HEK293 (cell line): ENCODE results near the gene KPNA6.

Experiments used
- CTCF ChIA-PET: fragments of 350-600 bp; formaldehyde crosslinking; extraction: SDS; loops from one replicate; lab custom pipeline; 2021; ENCODE audit warnings: antibody characterized with exemption; lab: Yijun Ruan, JAX
- POLR2A ChIA-PET: fragments of 300-600 bp; formaldehyde crosslinking; extraction: SDS; loops from one replicate; lab custom pipeline; 2020; ENCODE audit warnings: antibody characterized with exemption, inconsistent platforms; lab: Yijun Ruan, JAX
- H3K27ac ChIP-seq: fragments of 200-500 bp; sonication (Bioruptor generic); 2 replicates; pipeline ENCODE4 v1.5.1; 2014; ENCODE audit warnings: low read depth, low read length, control low read depth, inconsistent platforms; ENCODE audit errors: extremely low read depth
- H3K36me3 ChIP-seq, 2 experiments: fragments of 200-500 bp in 1 of 2; sonication (Bioruptor generic) in 1 of 2; 1 replicate in 1 of 2; 2 replicates in 1 of 2; pipeline ENCODE4 v1.5.1; 2014 to 2017; ENCODE audit warnings: inconsistent platforms in 2 of 2, low read length in 2 of 2; ENCODE audit not compliant: control insufficient read depth in 2 of 2, insufficient read depth in 1 of 2
- H3K4me1 ChIP-seq: fragments of 200-500 bp; sonication (Bioruptor generic); 2 replicates; pipeline ENCODE4 v1.5.1; 2014; ENCODE audit warnings: mild to moderate bottlenecking, low read length, inconsistent platforms; ENCODE audit not compliant: control insufficient read depth, insufficient read depth
- H3K4me3 ChIP-seq: 2 replicates; pipeline ENCODE4 v1.5.1; 2011; ENCODE audit warnings: low read depth, mild to moderate bottlenecking, control low read depth, low read length, moderate library complexity
- H3K9me3 ChIP-seq: fragments of 200-500 bp; sonication (Bioruptor generic); 2 replicates; pipeline ENCODE4 v1.5.1; 2014; ENCODE audit warnings: low read depth, low read length, inconsistent platforms; ENCODE audit not compliant: control insufficient read depth, insufficient read depth
- HOXD13 ChIP-seq: sonication (generic); formaldehyde crosslinking; IDR thresholded peaks from 2 replicates; pipeline ENCODE4 v1.8.0; 2022; ENCODE audit warnings: missing genetic modification reagents, borderline replicate concordance
- KLF1 ChIP-seq: fragments of 450-650 bp; formaldehyde crosslinking; IDR thresholded peaks from 2 replicates; pipeline ENCODE4 v1.5.1; 2016; ENCODE audit warnings: missing biosample characterization, missing genetic modification characterization
- MZF1 ChIP-seq: fragments of 450-650 bp; formaldehyde crosslinking; IDR thresholded peaks from 2 replicates; pipeline ENCODE4 v1.5.1; 2017; ENCODE audit warnings: missing biosample characterization, missing genetic modification characterization, borderline replicate concordance
- PRDM4 ChIP-seq: fragments of 450-650 bp; formaldehyde crosslinking; IDR thresholded peaks from 2 replicates; pipeline ENCODE4 v1.5.1; 2017; ENCODE audit warnings: missing biosample characterization, missing genetic modification characterization
- REST ChIP-seq: fragments of 450-650 bp; formaldehyde crosslinking; IDR thresholded peaks from 2 replicates; pipeline ENCODE4 v1.5.1; 2016; ENCODE audit warnings: missing biosample characterization, missing genetic modification characterization
- TCF7L2 ChIP-seq: IDR thresholded peaks from 2 replicates; pipeline ENCODE4 v1.6.1; 2011; ENCODE audit warnings: low read depth, mild to moderate bottlenecking, inconsistent platforms, low read length, moderate library complexity, borderline replicate concordance
- ZBTB21 ChIP-seq: fragments of 450-650 bp; formaldehyde crosslinking; IDR thresholded peaks from 2 replicates; pipeline ENCODE4 v1.5.1; 2017; ENCODE audit warnings: missing biosample characterization, missing genetic modification characterization
- ZNF140 ChIP-seq: fragments of 450-650 bp; formaldehyde crosslinking; IDR thresholded peaks from 2 replicates; pipeline ENCODE4 v1.5.1; 2016; ENCODE audit warnings: missing biosample characterization, missing genetic modification characterization
- ZNF184 ChIP-seq: fragments of 450-650 bp; IDR thresholded peaks from 2 replicates; pipeline ENCODE4 v1.5.1; 2018; ENCODE audit warnings: missing biosample characterization, mild to moderate bottlenecking, missing genetic modification characterization
- ZNF19 ChIP-seq: fragments of 450-650 bp; formaldehyde crosslinking; IDR thresholded peaks from 2 replicates; pipeline ENCODE4; 2016; ENCODE audit warnings: missing biosample characterization, missing genetic modification characterization, low read depth
- ZNF2 ChIP-seq: fragments of 450-650 bp; formaldehyde crosslinking; IDR thresholded peaks from 2 replicates; pipeline ENCODE4 v1.5.1; 2016; ENCODE audit warnings: missing biosample characterization, missing genetic modification characterization
- ZNF211 ChIP-seq: fragments of 450-650 bp; formaldehyde crosslinking; IDR thresholded peaks from 2 replicates; pipeline ENCODE4 v1.5.1; 2016; ENCODE audit warnings: low read depth, missing biosample characterization, missing genetic modification characterization
- ZNF354C ChIP-seq: fragments of 450-650 bp; formaldehyde crosslinking; IDR thresholded peaks from 2 replicates; pipeline ENCODE4 v1.5.1; 2016; ENCODE audit warnings: missing biosample characterization, missing genetic modification characterization, low read depth, borderline replicate concordance
- ZNF513 ChIP-seq: fragments of 450-650 bp; IDR thresholded peaks from 2 replicates; pipeline ENCODE4 v1.5.1; 2018; ENCODE audit warnings: missing biosample characterization, missing genetic modification characterization
- ZNF514 ChIP-seq: fragments of 450-650 bp; formaldehyde crosslinking; IDR thresholded peaks from 2 replicates; pipeline ENCODE4 v1.5.1; 2016; ENCODE audit warnings: missing biosample characterization, missing genetic modification characterization
- ZNF521 ChIP-seq: fragments of 450-650 bp; formaldehyde crosslinking; IDR thresholded peaks from 2 replicates; pipeline ENCODE4 v1.5.1; 2017; ENCODE audit warnings: missing biosample characterization, mild to moderate bottlenecking, missing genetic modification characterization
- ZNF548 ChIP-seq: fragments of 450-650 bp; formaldehyde crosslinking; IDR thresholded peaks from 2 replicates; pipeline ENCODE4 v1.5.1; 2016; ENCODE audit warnings: missing biosample characterization, missing genetic modification characterization
- ZNF558 ChIP-seq: fragments of 450-650 bp; formaldehyde crosslinking; IDR thresholded peaks from 2 replicates; pipeline ENCODE4 v1.5.1; 2016; ENCODE audit warnings: missing biosample characterization, missing genetic modification characterization
- ZNF580 ChIP-seq: fragments of 450-650 bp; formaldehyde crosslinking; IDR thresholded peaks from 2 replicates; pipeline ENCODE4 v1.5.1; 2016; ENCODE audit warnings: missing biosample characterization, missing genetic modification characterization
- ZNF777 ChIP-seq: fragments of 450-650 bp; formaldehyde crosslinking; IDR thresholded peaks from 2 replicates; pipeline ENCODE4 v1.5.1; 2017; ENCODE audit warnings: missing biosample characterization, missing genetic modification characterization, borderline replicate concordance
- TF ChIP-seq, protein P1 (sequence below): fragments of 450-650 bp; formaldehyde crosslinking; IDR thresholded peaks from 2 replicates; pipeline ENCODE4 v1.5.1; 2016; ENCODE audit warnings: missing biosample characterization, missing genetic modification characterization
- TF ChIP-seq, protein P2 (sequence below): fragments of 450-650 bp; formaldehyde crosslinking; IDR thresholded peaks from 2 replicates; pipeline ENCODE4 v1.5.1; 2017; ENCODE audit warnings: missing biosample characterization, missing genetic modification characterization

The KPNA6 gene

DNA sequence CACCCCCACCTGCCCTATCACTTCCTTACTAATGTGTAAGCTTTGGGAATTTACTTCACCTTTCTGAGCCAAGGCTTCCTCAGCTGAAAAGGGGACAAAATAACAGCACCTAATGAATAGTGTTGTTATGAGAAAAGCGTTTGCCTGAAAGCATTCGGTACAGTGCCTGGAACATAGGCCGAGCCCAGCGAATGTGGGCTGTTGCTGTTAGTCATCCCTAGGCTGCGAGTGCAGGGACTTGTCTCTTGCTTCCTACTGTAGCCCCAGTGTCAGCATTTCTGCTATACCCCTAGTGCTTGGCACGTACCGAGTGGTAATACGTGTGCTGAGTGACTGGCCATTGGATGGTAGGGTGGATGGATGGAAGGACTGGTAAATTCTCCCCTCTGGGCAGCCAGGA, 16.7 kb upstream of the KPNA6 start:
- H3K9me3 ChIP-seq = no peaks in the 10 kb centered on the region
- POLR2A ChIA-PET = no interaction called here
- TF ChIP-seq ZNF184 (tag by site-specific recombination) (no peak), ZNF513 (tag by site-specific recombination) (no peak), ZNF211 (tag by site-specific recombination) (no peak), ZBTB21 (tag by site-specific recombination) (no peak), REST (tag by site-specific recombination) (no peak), ZNF580 (tag by site-specific recombination) (no peak), ZNF514 (tag by site-specific recombination) (no peak), ZNF521 (no peak), MZF1 (tag by site-specific recombination) (no peak)
- TF ChIP-seq, protein P1, sequence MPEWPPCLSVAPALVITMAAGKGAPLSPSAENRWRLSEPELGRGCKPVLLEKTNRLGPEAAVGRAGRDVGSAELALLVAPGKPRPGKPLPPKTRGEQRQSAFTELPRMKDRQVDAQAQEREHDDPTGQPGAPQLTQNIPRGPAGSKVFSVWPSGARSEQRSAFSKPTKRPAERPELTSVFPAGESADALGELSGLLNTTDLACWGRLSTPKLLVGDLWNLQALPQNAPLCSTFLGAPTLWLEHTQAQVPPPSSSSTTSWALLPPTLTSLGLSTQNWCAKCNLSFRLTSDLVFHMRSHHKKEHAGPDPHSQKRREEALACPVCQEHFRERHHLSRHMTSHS (tag by site-specific recombination) = no peak
- CTCF ChIA-PET = interaction anchor here (0.6 to 1.0 kb wide), 2 partner anchors 18 to 225 kb away, joined by 3 to 5 read pairs; partner anchors contain the start of gene TMEM39B
- peaks cover 4 to 60% of the 10 kb centered on the region in 2 experiments; a peak in 2 of 3 replicates for H3K36me3 ChIP-seq
- no peak overlapping the region for H3K27ac ChIP-seq
- H3K4me3 ChIP-seq = no peak overlapping the region
- H3K4me1 ChIP-seq = no peaks in the 10 kb centered on the region

DNA sequence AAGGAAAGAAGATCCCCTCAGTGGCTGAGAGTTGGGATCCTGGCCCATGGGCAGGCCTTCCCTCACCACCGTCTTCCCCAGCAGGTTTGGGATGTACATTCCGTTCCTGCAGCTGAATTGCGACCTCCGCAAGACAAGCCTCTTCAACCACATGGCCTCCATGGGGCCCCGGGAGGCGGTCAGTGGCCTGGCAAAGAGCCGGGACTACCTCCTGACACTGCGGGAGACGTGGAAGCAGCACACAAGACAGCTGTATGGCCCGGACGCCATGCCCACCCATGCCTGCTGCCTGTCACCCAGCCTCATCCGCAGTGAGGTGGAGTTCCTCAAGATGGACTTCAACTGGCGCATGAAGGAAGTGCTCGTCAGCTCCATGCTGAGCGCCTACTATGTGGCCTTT, 16.3 kb upstream of the KPNA6 start:
- ChIA-PET POLR2A (interaction anchor here (0.6 kb wide), 1 partner anchor 93 kb away, joined by 4 read pairs; no protein-coding TSS in a partner anchor), CTCF (interaction anchor here (0.6 to 1.0 kb wide), 2 partner anchors 18 to 224 kb away, joined by 3 to 5 read pairs; partner anchors contain the start of gene TMEM39B)
- no peak for TF ChIP-seq ZNF558
- TF ChIP-seq TCF7L2 = no peak
- no peak for TF ChIP-seq HOXD13 (CRISPR knock-in tag)
- no peak for TF ChIP-seq KLF1 (tag by site-specific recombination)
- TF ChIP-seq ZNF140 = no peak
- no peak for TF ChIP-seq PRDM4 (tag by site-specific recombination)
- TF ChIP-seq ZNF354C = no peak
- TF ChIP-seq ZNF548 (tag by site-specific recombination) = no peak
- TF ChIP-seq ZNF19 (tag by site-specific recombination) = no peak
- TF ChIP-seq, protein P2, sequence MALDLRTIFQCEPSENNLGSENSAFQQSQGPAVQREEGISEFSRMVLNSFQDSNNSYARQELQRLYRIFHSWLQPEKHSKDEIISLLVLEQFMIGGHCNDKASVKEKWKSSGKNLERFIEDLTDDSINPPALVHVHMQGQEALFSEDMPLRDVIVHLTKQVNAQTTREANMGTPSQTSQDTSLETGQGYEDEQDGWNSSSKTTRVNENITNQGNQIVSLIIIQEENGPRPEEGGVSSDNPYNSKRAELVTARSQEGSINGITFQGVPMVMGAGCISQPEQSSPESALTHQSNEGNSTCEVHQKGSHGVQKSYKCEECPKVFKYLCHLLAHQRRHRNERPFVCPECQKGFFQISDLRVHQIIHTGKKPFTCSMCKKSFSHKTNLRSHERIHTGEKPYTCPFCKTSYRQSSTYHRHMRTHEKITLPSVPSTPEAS = no peak
- no peak for TF ChIP-seq ZNF777 (tag by site-specific recombination)
- no peak for TF ChIP-seq ZNF2 (tag by site-specific recombination)
- Histone ChIP-seq H3K27ac (no peak overlapping the region), H3K9me3 (no peaks in the 10 kb centered on the region), H3K4me3 (no peak overlapping the region), H3K36me3 (peaks cover 4 to 60% of the 10 kb centered on the region in 2 experiments; a peak in 2 of 3 replicates), H3K4me1 (no peaks in the 10 kb centered on the region)
